GM06990 (cell line): ENCODE measurements around the gene GPR39.

Experiments used
- DNase-seq: peaks from one replicate; pipeline ENCODE4 v3.0.0-alpha.2; 2011; ENCODE audit not compliant: insufficient read length; ENCODE audit errors: extremely low read depth
- H3K27me3 ChIP-seq: replicated peaks from 2 replicates; pipeline ENCODE4 v1.6.0; 2011; ENCODE audit warnings: low read length; ENCODE audit not compliant: control insufficient read depth, insufficient read depth
- H3K36me3 ChIP-seq: 2 replicates; pipeline ENCODE4 v1.5.1; 2011; ENCODE audit warnings: low read length; ENCODE audit not compliant: control insufficient read depth, insufficient read depth
- H3K4me3 ChIP-seq: replicated peaks from 2 replicates; pipeline ENCODE4 v1.5.1; 2011; ENCODE audit warnings: low read depth, mild to moderate bottlenecking, control low read depth, low read length
- TF ChIP-seq, protein P1 (sequence below): IDR thresholded peaks from 2 replicates; pipeline ENCODE4 v1.5.1; 2011; ENCODE audit warnings: low read length, control low read depth, mild to moderate bottlenecking, inconsistent platforms; ENCODE audit not compliant: insufficient read depth, poor library complexity, severe bottlenecking

The GPR39 gene

DNA sequence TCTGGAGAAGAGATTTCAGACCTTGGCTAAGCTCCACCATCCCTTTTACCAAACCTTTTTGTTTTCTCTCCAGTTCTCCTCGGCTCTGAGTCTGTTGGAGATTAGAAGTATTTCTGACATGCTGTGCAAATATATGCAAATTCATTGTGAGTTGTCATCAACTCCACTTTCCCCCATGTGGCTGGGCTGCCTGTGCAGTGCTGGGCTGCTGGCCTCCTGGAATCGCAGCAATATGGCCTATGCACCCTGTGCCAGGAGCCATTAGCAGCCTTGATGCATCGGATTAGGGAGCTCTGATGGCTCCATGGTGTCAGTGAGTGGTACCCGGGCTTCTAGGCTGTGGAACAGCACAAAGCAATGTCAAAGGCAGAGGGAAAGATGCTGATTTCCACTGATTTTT lies 80.0 kb downstream of the GPR39 start:
- no peaks in the 10 kb centered on the region for H3K27me3 ChIP-seq
- DNase-seq = no peak
- H3K4me3 ChIP-seq = no peak overlapping the region
- TF ChIP-seq, protein P1, sequence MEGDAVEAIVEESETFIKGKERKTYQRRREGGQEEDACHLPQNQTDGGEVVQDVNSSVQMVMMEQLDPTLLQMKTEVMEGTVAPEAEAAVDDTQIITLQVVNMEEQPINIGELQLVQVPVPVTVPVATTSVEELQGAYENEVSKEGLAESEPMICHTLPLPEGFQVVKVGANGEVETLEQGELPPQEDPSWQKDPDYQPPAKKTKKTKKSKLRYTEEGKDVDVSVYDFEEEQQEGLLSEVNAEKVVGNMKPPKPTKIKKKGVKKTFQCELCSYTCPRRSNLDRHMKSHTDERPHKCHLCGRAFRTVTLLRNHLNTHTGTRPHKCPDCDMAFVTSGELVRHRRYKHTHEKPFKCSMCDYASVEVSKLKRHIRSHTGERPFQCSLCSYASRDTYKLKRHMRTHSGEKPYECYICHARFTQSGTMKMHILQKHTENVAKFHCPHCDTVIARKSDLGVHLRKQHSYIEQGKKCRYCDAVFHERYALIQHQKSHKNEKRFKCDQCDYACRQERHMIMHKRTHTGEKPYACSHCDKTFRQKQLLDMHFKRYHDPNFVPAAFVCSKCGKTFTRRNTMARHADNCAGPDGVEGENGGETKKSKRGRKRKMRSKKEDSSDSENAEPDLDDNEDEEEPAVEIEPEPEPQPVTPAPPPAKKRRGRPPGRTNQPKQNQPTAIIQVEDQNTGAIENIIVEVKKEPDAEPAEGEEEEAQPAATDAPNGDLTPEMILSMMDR = no peak
- H3K36me3 ChIP-seq = no peaks in the 10 kb centered on the region

DNA sequence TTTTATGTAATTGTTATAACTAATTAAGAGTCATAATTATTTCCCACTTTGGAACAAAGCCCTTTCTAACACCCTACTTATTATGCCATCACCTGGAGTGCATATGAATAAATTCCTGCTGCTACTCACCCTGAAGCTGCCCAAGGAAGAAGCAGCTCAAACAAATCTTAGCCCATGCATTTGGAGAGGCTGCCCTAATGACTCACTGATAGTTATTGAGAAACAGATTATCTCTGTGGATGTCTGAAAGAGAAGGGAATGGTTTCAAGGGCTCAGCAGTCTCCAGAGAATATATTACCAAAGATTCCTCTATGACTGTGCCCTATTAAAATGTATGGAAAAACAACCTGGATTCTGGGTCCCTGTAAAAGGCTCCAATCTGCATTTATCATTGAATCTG lies 81.0 kb downstream of the GPR39 start:
- TF ChIP-seq, protein P1 = no peak
- no peak overlapping the region for H3K4me3 ChIP-seq
- DNase-seq = no peak
- no peaks in the 10 kb centered on the region for H3K36me3 ChIP-seq
- no peaks in the 10 kb centered on the region for H3K27me3 ChIP-seq

DNA sequence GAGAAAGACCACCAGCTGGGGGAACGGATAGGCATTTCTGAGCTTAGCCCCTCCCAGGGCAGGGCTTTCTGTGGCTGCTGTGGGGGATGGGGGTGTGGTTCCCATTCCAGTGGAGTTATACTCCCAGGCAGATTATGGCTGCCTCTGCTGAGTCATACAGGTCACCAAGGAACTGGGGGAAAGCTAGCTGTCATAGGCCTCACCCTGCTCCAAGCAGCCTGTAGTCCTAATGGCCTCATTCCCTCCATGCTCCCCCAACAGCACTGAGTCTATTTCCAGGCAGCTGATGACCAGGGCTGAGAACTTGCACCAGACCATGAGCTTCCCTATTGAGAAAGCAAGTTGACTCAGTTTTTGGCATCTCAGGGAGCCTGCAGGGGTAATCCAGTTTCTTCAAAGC lies 87.1 kb downstream of the GPR39 start:
- TF ChIP-seq, protein P1 = no peak
- Histone ChIP-seq H3K36me3 (no peaks in the 10 kb centered on the region), H3K4me3 (no peak overlapping the region), H3K27me3 (no peaks in the 10 kb centered on the region)
- no peak for DNase-seq

DNA sequence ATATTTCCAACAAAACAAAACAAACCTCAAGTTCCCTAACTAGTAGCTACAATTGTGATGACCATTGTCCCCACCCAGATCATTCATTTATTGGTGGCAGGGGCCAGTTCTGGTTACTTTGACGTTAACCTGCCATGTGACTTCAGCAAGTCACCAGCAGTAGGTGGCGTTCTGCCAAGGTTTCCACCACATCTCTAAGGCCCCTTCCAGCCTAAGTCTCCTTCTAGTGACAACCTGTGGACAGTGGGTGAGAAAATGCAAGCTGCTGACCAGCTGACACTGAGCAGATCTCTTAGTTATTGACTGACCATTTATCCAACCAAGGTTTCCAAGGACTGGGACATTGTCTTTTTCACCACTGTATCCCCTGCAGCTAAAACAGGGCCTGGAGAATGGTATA lies 98.4 kb downstream of the GPR39 start:
- Histone ChIP-seq H3K36me3 (no peaks in the 10 kb centered on the region), H3K4me3 (no peak overlapping the region), H3K27me3 (no peaks in the 10 kb centered on the region)
- DNase-seq = no peak
- TF ChIP-seq, protein P1 = no peak

DNA sequence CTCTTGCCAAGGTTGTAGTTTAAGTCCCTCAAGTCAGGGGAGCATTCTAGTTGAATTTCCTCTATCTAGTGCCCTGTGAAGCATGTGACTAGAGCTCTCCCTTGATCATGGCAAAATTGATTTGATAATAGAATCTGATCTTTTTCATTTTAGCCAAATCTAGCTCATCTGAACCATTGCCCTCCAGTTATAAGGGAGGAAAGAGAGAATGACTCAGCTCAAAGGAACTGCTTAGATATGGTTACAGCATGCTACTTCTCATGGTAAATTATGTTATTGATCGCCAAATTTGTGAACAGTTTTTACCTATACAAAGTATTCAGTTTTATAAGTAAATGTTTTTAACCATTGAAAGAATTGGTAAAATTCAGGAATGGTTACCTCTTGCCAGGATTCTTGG lies 100.8 kb downstream of the GPR39 start:
- Histone ChIP-seq H3K4me3 (no peak overlapping the region), H3K27me3 (no peaks in the 10 kb centered on the region), H3K36me3 (no peaks in the 10 kb centered on the region)
- TF ChIP-seq, protein P1 = no peak
- no peak for DNase-seq

DNA sequence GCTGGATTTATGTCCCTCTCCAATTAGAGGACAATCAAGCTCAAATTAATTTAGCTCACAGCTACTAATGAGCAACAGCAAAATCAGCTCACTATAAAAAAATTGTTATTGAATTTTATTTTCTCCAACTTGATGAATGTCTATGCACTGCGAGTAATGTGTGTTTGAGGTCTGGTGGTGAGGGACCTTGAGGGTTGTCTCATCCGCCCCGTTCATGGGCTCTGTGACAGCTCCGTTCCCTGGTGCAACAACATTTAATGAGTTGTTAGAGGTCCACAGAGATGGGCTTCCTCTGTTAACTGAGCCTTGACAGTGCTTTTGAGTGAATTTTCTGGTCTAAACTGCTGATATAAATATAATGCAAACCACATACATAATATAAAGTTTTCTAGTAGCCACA lies 101.7 kb downstream of the GPR39 start:
- H3K36me3 ChIP-seq = no peaks in the 10 kb centered on the region
- TF ChIP-seq, protein P1 = no peak
- H3K27me3 ChIP-seq = no peaks in the 10 kb centered on the region
- DNase-seq = no peak
- no peak overlapping the region for H3K4me3 ChIP-seq
